SHP77 (cell line): Measurements from ENCODE around the gene CCP110.

Experiments
- DNase-seq, 2 experiments: peaks; one replicate each; lab custom pipeline; 2025; lab: John Stamatoyannopoulos, UW

The CCP110 gene

GRCh38 chr16:19548144-19548543 is 24.4 kb downstream of the CCP110 start:
- no peak for DNase-seq

GRCh38 chr16:19549673-19550072 is 25.9 kb downstream of the CCP110 start:
- no peak for DNase-seq

- DNase-seq: peak; percentile 78 to 85
Observed at GRCh38 chr16:19555186-19555937, 31.6 kb downstream of the CCP110 start, which contains the start of gene VPS35L. TSS of gene VPS35L (plus strand) at chr16:19555703. CDS start at chr16:19555730, 27 bp downstream.

GRCh38 chr16:19555938-19556771 is 32.4 kb downstream of the CCP110 start:
- no peak for DNase-seq

GRCh38 chr16:19559242-19559910 is 35.6 kb downstream of the CCP110 start:
- peak in 1 of 2 experiments; percentile 5 for DNase-seq

- DNase-seq: no peak
Observed at GRCh38 chr16:19560078-19560477, 36.3 kb downstream of the CCP110 start.

GRCh38 chr16:19563377-19563776 is 39.6 kb downstream of the CCP110 start:
- DNase-seq: no peak

GRCh38 chr16:19566362-19566761 is 42.6 kb downstream of the CCP110 start:
- DNase-seq: no peak

- no peak for DNase-seq
Observed at GRCh38 chr16:19567560-19567959, 43.8 kb downstream of the CCP110 start.

GRCh38 chr16:19573997-19574396 is 50.3 kb downstream of the CCP110 start:
- no peak for DNase-seq

GRCh38 chr16:19574615-19575014 is 50.9 kb downstream of the CCP110 start:
- no peak for DNase-seq

- DNase-seq: no peak
Observed at GRCh38 chr16:19578378-19578971, 54.7 kb downstream of the CCP110 start.

- no peak for DNase-seq
Observed at GRCh38 chr16:19582050-19582831, 58.5 kb downstream of the CCP110 start.

GRCh38 chr16:19583665-19584300 is 60.0 kb downstream of the CCP110 start:
- peak; percentile 20 to 28 for DNase-seq

- DNase-seq: no peak
Observed at GRCh38 chr16:19588661-19589060, 64.9 kb downstream of the CCP110 start.

GRCh38 chr16:19589106-19589505 is 65.4 kb downstream of the CCP110 start:
- DNase-seq: no peak

- no peak for DNase-seq
Observed at GRCh38 chr16:19589771-19590302, 66.1 kb downstream of the CCP110 start.

- DNase-seq: no peak
Observed at GRCh38 chr16:19595043-19595767, 71.5 kb downstream of the CCP110 start.

GRCh38 chr16:19598805-19599510 is 75.2 kb downstream of the CCP110 start:
- DNase-seq: no peak
